PC-9 (cell line): ENCODE measurements around the gene RPS28.

Experiments used
- EZH2 ChIP-seq: fragments of 200-600 bp; sonication (generic); IDR thresholded peaks from 2 replicates; pipeline ENCODE4 v1.8.0; 2017; ENCODE audit warnings: antibody characterized with exemption, low read depth
- TF ChIP-seq, protein P1 (sequence below): fragments of 200-600 bp; sonication (generic); conservative IDR thresholded peaks from 2 replicates; pipeline ENCODE4 v1.6.1; 2017; ENCODE audit warnings: mixed run types, antibody characterized with exemption, mild to moderate bottlenecking, moderate library complexity

DNA sequence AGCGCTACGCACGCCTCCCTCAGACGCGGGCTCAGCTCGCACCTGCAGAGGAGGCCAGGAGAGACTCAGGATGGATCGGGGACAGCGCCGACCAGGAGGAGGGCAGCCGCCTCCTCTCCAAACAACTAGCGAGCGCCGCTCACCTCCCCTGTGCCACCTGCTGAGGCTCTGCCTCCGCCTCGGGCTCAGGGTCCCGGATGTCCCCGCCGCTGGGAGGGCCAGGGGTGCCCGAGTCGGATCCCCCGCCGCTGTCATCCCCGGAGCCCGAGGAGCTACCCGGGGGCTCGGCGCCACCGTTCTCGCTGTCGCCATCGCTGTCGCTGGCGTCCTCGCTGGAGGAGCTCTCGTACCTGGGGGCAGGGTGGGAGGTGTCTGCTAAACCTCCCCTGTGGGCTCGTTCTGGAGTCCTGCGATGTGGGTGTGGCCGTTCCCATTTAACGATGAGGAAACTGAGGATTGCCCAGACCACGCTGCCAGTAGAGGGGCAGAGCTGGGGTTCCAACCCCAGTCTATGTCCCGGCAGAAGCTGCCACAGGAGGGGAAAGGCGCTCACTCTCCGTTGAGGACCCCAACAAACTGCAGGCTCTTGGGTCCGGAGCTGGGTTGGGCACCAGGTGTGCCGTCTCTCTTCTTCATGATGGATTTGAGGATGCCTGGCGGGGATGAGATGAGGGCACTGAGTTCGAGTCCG is 12.6 kb downstream of the RPS28 start:
- TF ChIP-seq, protein P1, sequence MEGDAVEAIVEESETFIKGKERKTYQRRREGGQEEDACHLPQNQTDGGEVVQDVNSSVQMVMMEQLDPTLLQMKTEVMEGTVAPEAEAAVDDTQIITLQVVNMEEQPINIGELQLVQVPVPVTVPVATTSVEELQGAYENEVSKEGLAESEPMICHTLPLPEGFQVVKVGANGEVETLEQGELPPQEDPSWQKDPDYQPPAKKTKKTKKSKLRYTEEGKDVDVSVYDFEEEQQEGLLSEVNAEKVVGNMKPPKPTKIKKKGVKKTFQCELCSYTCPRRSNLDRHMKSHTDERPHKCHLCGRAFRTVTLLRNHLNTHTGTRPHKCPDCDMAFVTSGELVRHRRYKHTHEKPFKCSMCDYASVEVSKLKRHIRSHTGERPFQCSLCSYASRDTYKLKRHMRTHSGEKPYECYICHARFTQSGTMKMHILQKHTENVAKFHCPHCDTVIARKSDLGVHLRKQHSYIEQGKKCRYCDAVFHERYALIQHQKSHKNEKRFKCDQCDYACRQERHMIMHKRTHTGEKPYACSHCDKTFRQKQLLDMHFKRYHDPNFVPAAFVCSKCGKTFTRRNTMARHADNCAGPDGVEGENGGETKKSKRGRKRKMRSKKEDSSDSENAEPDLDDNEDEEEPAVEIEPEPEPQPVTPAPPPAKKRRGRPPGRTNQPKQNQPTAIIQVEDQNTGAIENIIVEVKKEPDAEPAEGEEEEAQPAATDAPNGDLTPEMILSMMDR: no peak
- TF ChIP-seq EZH2: no peak
